CD1c-positive myeloid dendritic cell (primary cell): ENCODE measurements around the gene UBP1.
"Not testable (repeated sequence)": the region's sequence is repeated elsewhere in the genome, so short reads cannot be mapped to it uniquely, and the experiment has no call there.

Experiments
- DNase-seq: peaks from one replicate; pipeline ENCODE4 v3.0.0-alpha.2; 2016; ENCODE audit errors: extremely low spot score

Gene UBP1

GRCh38 chr3:33389908-33390307, 50.3 kb downstream of the UBP1 start:
- DNase-seq = no peak

DNA sequence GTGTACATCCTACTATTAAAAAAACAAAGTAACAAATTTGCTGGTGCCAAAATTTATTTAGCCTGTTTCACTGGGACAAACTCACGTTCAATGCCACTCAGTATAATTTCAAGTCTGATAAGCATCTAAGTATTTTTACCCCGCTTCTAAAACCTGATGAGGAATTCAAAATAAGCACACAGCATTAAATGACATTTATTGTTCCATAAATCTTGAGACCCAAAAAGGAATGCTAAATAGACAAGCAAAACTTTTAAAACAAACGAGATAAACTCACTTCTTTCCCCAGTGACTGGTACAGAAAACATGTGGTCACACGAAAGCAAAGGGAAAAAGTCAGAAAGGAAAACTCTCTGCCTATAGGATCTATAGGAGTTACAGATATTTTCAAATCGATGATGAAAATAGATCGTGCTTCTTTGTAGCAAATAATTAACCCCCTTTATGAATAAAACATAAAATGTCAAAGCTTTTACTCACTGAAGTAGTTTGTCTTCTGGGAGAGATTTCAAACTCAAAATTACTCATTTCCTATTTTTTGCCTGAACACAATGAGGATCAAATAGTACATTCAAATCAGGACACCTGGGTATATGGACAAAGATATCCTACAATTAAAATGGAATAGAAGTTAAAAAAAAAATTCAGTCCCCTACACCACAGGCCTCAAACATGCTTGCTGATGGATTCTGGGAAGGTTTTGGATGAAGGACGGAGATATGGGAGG, 51.7 kb downstream of the UBP1 start:
- DNase-seq = no peak

- no peak for DNase-seq
These were observed 53.6 kb downstream of the UBP1 start for GRCh38 chr3:33386631-33387030.

- DNase-seq = no peak
These were observed 54.8 kb downstream of the UBP1 start for GRCh38 chr3:33385423-33385822.

- no peak for DNase-seq
These were observed 56.3 kb downstream of the UBP1 start for GRCh38 chr3:33383951-33384350.

DNA sequence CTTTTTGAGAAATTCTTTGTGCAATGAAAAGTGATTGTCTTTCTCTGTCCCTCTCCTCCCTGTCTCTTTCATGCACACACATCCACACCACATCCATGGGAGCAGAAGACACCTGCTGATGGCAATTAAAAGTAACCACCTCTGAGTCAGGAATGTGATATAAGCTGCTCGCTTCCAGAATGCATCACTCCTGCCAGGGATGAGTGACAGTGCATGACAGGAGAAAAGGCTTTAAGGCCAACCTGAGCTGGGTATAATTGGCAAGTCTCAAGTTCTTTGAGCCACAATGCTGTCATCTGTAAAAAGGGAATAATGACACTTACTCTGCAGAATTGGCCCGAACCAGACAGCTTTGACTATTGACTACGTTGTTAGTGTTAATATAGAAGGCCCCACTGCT, 59.6 kb downstream of the UBP1 start:
- no peak for DNase-seq

DNA sequence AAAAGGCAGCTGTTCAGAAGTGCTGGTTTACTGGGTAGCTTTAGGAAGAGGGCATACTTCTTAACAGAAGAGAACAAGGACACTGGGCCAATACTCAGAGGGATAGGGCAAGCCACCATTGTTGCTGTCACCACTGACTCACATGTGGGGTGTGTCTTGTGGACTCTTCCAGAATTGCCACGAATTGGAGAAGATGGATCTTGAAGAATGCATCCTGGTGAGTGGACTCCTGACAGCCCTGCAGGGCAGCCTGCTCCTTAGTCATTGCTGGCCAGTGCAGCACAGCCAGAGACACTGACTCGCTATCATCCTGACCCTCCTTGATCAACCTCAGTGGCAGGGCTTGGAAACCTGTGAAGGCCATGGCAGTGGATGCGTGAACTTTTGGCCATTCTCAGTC, 62.3 kb downstream of the UBP1 start:
- DNase-seq = no peak

DNA sequence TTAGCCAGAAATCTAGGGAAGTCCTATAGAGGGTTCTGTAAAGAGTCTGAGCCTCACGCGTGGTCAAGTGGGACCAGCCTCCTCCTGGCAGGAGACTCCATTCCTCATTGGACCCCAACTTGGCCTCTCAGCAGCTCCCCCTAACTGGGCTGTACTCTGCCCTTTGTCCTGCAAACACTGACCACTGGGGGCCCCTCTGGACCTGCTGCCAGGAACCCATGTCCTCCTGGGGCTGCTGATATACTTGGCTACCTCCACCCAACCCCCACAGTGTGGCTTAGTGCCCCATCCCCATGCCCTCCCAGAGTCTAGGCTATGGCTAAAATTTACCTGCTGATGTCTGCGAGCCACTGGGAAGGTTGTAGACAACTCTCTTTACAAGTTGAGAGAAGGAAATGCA, 62.7 kb downstream of the UBP1 start:
- no peak for DNase-seq

- no peak for DNase-seq
These were observed 67.1 kb downstream of the UBP1 start for GRCh38 chr3:33373082-33373437.

- peak; percentile 53 for DNase-seq
These were observed 67.8 kb downstream of the UBP1 start for GRCh38 chr3:33372218-33373081.

- DNase-seq = no peak
These were observed 75.6 kb downstream of the UBP1 start for GRCh38 chr3:33364531-33365128.

DNA sequence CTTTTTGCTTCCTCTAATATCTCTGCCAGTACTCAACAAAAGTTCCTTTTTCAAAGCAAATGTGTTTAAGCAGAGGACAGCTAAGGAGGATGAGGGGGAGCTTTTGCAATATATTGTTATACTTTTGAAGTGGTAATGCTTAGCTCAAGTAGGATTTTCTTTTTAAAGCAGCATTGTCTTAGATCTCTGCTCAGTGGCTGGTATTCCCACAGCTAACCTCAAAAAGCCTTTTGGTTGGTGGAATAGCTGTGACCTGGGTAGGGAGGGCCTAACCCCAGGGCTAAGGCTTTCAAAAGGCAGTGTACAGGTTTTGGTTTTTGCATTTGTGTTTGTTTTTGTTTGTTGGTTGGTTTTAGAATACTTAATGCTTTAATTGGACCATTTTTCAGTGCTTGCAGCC, 76.1 kb downstream of the UBP1 start:
- no peak for DNase-seq

DNA sequence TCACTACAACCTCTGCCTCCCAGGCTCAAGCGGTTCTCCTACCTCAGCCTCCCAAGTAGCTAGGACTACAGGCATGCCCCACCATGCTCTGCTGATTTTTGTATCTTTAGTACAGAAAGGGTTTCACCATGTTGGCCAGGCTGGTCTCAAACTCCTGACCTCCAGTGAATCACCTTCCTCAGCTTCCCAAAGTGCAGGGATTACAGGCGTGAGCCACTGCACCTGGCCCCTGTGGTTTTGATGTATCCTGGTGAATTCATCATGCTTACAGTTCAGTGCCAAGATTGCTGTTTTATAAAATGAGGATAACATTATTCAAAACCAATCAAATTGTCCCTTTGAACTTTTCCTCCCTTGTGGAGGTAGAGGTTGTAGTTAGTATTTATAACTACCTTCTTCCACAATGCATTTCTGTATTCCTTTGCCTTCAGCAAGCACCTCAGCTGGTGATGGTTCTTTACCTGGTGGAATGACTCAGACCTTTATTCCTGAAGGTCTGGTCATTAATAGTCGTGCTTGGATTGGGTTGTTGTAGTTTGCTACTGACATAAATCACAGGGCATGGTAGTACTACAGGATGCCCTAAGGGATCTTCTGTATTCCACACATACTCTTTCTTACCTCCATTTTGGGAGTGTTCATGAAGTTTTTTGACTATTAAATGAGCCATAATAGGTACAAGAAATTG, 76.9 kb downstream of the UBP1 start:
- DNase-seq = no peak

DNA sequence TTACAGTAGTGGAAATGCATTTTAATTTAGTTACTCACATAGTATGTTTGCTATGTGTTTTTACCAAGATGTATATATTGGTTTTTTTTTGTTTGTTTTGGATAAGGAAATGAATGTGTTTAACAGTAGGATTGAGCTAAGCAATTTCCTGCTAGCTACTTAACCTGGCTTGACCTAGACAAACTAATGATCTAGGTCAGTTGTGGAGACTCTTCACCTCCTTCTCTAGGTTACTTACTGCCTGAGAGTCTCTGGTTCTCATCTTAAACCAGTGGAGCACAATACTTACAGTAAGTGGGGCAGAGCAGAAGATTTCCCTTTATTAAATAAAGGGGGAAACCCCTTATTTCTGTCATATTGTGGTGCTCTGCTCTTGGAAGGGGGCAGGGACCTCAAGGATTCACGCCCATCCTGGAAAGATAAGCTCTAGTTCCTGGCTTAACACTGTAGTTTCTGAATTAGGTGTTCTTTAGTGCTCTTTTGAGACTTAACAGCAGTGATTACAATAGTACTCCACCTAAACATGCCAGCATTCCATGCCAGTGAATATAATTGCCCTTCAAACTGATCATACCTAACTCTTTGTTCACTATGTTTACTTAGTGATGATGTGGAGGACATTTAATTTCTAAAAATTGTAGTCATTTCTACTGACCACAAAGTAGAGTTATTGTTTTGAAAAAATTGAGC, 79.9 kb downstream of the UBP1 start:
- no peak for DNase-seq

- DNase-seq = no peak
These were observed 81.9 kb downstream of the UBP1 start for GRCh38 chr3:33358172-33358781.

GRCh38 chr3:33355611-33356010, 84.6 kb downstream of the UBP1 start:
- DNase-seq = no peak

- no peak for DNase-seq
These were observed 100.4 kb downstream of the UBP1 start for GRCh38 chr3:33339758-33340157.

GRCh38 chr3:33338936-33339465, 101.2 kb downstream of the UBP1 start:
- not testable (repeated sequence) for DNase-seq
